ENCODE results near the gene TENM4. TPM values are rescaled to one million over a fixed set of nuclear protein-coding genes. Genes with fewer than 3 reads are reported as not detected.

TENM4 gene
- total RNA-seq, 4 donors from 2014 or later = 7.7 to 39.3 (median 16.1) TPM

GRCh38 chr11:78990261-78990660 is 450.6 kb downstream of the TENM4 start:
- DNase-seq = no peak
- Histone ChIP-seq H3K36me3 (no peaks in the 10 kb centered on the region), H3K4me3 (no peak overlapping the region), H3K27ac (no peak overlapping the region), H3K4me1 (no peaks in the 10 kb centered on the region), H3K27me3 (no peaks in the 10 kb centered on the region), H3K9me3 (no peaks in the 10 kb centered on the region)
- WGBS, 2 donors = 76 to 85% methylated on average over 7 to 8 of the region's 9 CpGs
- intact Hi-C loops (cut with DNase I) = no loop called here
- TF ChIP-seq POLR2A (IDR thresholded peaks at IDR 0.05) (no peak), CTCF (IDR thresholded peaks at IDR 0.05) (no peak)

GRCh38 chr11:78987748-78988147 is 453.1 kb downstream of the TENM4 start:
- WGBS, 2 donors = 92 to 97% methylated on average over 3 of the region's 4 CpGs
- intact Hi-C loops (cut with DNase I) = no loop called here
- TF ChIP-seq POLR2A (IDR thresholded peaks at IDR 0.05) = no peak
- TF ChIP-seq CTCF (IDR thresholded peaks at IDR 0.05) = no peak
- Histone ChIP-seq H3K4me1 (no peaks in the 10 kb centered on the region), H3K36me3 (no peaks in the 10 kb centered on the region), H3K27ac (no peak overlapping the region), H3K27me3 (no peaks in the 10 kb centered on the region), H3K4me3 (no peak overlapping the region), H3K9me3 (no peaks in the 10 kb centered on the region)
- no peak for DNase-seq

GRCh38 chr11:78986305-78986704 is 454.5 kb downstream of the TENM4 start:
- TF ChIP-seq POLR2A (IDR thresholded peaks at IDR 0.05) (no peak), CTCF (IDR thresholded peaks at IDR 0.05) (no peak)
- Histone ChIP-seq H3K27me3 (no peaks in the 10 kb centered on the region), H3K9me3 (no peaks in the 10 kb centered on the region), H3K4me1 (no peaks in the 10 kb centered on the region), H3K36me3 (no peaks in the 10 kb centered on the region), H3K27ac (no peak overlapping the region), H3K4me3 (no peak overlapping the region)
- WGBS, 2 donors = 82 to 98% methylated on average over 8 of the region's 8 CpGs
- no peak for DNase-seq
- intact Hi-C loops (cut with DNase I) = no loop called here

- no peaks in the 10 kb centered on the region for H3K4me1 ChIP-seq
- H3K9me3 ChIP-seq = no peaks in the 10 kb centered on the region
- intact Hi-C loops (cut with DNase I) = no loop called here
- no peaks in the 10 kb centered on the region for H3K27me3 ChIP-seq
- no peaks in the 10 kb centered on the region for H3K36me3 ChIP-seq
- H3K4me3 ChIP-seq = no peak overlapping the region
- 60 to 71% methylated on average over 3 of the region's 3 CpGs for WGBS, 2 donors
- no peak overlapping the region for H3K27ac ChIP-seq
- no peak for TF ChIP-seq CTCF (IDR thresholded peaks at IDR 0.05)
- TF ChIP-seq POLR2A (IDR thresholded peaks at IDR 0.05) = no peak
- no peak for DNase-seq
Observed at GRCh38 chr11:78985663-78986062, 455.2 kb downstream of the TENM4 start.

- WGBS, 2 donors = 85 to 95% methylated on average over 3 of the region's 4 CpGs
- Histone ChIP-seq H3K36me3 (no peaks in the 10 kb centered on the region), H3K27me3 (no peaks in the 10 kb centered on the region), H3K4me3 (no peak overlapping the region), H3K9me3 (no peaks in the 10 kb centered on the region), H3K4me1 (no peaks in the 10 kb centered on the region), H3K27ac (no peak overlapping the region)
- TF ChIP-seq CTCF (IDR thresholded peaks at IDR 0.05) = no peak
- TF ChIP-seq POLR2A (IDR thresholded peaks at IDR 0.05) = no peak
- intact Hi-C loops (cut with DNase I) = no loop called here
- DNase-seq = no peak
Observed at GRCh38 chr11:78982473-78982872, 458.4 kb downstream of the TENM4 start.
